Kidney glomerular epithelial cell (primary cell): ENCODE results near the gene SNAP47.

Experiments
- DNase-seq: peaks from one replicate; lab custom pipeline; 2025; lab: John Stamatoyannopoulos, UW

Gene SNAP47

GRCh38 chr1:227798078-227798802, 63.0 kb downstream of the SNAP47 start:
- no peak for DNase-seq

- no peak for DNase-seq
Measured at GRCh38 chr1:227799756-227800155, 64.5 kb downstream of the SNAP47 start.

- DNase-seq, result no peak
Measured at GRCh38 chr1:227803933-227804332, 68.7 kb downstream of the SNAP47 start.

- peak; percentile 44 for DNase-seq
Measured at GRCh38 chr1:227805606-227806197, 70.5 kb downstream of the SNAP47 start.

GRCh38 chr1:227808566-227808965, 73.3 kb downstream of the SNAP47 start:
- DNase-seq, result no peak

- no peak for DNase-seq
Measured at GRCh38 chr1:227809026-227809425, 73.8 kb downstream of the SNAP47 start.

GRCh38 chr1:227813962-227814361, 78.7 kb downstream of the SNAP47 start:
- no peak for DNase-seq

- no peak for DNase-seq
Measured at GRCh38 chr1:227815468-227816409, 80.5 kb downstream of the SNAP47 start, which contains the start of gene PRSS38. PRSS38 (plus strand) TSS chr1:227815675; CDS start chr1:227815717, 42 bp downstream.

GRCh38 chr1:227816750-227817446, 81.7 kb downstream of the SNAP47 start:
- DNase-seq, result no peak

- no peak for DNase-seq
Measured at GRCh38 chr1:227823537-227823936, 88.3 kb downstream of the SNAP47 start.

- no peak for DNase-seq
Measured at GRCh38 chr1:227824204-227824603, 89.0 kb downstream of the SNAP47 start.

GRCh38 chr1:227828786-227829185, 93.6 kb downstream of the SNAP47 start:
- DNase-seq, result no peak
